DMS 273 treated with DMSO at 0.1 percent for 48 hours (cell line): ENCODE results near the gene CTSE.

ENCODE experiments used
- DNase-seq: peaks from one replicate; lab custom pipeline; 2025; lab: John Stamatoyannopoulos, UW

The CTSE gene

GRCh38 chr1:205991237-205991636, 32.5 kb downstream of the CTSE start:
- no peak for DNase-seq

DNA sequence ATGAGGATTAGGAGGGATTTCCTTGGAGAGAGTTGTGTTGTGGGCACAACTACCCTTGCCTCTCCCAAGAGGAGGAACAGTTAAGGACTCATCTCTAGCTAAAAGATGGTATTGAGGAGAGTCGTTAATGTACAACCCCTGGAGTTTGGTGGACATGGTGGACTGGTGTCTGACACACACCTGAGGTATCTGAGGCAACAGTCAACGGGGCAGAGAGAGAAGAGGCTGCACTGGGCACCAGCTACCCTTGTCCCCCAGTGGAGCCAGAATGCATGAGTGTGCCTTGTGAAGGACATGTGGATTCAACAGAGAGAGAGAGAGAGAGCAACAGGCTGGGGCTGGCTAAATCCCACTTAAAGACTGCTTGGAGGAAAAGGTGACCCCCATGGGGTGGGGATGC, 33.5 kb downstream of the CTSE start:
- no peak for DNase-seq

DNA sequence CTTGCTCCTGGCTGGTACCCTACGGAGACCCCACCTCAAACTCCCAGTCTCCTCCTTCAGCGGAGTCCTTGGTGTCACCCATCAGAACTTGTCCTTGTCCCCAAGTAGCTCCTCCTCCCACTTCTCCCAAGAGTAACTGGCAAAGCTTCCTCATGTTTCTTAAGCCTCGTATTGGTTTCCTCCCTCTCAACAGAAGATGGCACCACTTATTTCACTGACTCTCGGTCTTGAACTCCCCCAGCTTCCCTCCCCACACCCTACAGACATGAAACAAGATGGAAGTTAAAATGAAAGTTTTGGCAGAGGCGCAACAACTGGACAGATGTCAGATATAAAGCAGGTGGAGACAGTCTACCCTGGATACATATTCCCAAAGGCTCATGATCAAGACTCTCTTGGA, 33.9 kb downstream of the CTSE start:
- DNase-seq, result no peak

GRCh38 chr1:205988585-205988995, 35.1 kb downstream of the CTSE start:
- DNase-seq, result no peak

DNA sequence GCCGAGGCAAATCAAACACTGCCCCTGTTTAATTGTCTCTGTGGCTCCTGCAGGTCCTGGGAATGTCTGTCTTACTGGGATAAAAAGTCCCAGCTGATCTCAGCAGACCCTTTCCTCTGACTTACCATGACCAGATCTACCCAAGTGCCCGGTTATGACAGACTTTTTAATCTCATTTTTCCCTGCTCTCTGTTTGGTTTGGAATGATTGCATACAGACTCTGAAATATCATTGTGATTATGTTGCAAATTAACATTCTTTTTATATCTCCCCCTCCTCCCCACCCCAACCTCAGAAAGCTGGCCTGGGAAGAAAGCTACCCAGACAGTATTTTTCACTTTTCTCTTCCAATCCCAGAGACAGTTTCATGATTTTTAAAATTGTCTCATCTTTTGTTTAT, 36.8 kb downstream of the CTSE start:
- DNase-seq, result no peak

DNA sequence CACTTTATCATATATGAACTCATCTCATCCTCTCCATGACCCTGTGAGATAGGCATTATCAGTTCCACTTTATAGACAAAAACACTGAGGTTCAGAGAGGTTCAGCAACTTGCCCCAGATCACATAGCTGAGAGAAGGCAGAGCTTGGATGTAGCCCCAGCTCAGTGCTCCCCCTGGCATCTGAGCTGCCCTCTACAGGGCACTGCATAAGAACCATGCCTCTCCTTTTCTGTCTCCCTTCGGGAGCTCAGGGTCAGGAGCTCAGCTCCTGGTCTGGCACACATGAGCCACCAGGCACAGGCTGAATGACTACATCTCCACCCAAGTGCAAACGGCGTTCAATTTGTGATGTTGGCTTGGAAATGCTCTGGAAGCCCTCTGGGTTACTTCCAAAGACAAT, 37.4 kb downstream of the CTSE start:
- DNase-seq, result no peak

- DNase-seq, result no peak
These were observed 38.2 kb downstream of the CTSE start for GRCh38 chr1:205985330-205986005.

DNA sequence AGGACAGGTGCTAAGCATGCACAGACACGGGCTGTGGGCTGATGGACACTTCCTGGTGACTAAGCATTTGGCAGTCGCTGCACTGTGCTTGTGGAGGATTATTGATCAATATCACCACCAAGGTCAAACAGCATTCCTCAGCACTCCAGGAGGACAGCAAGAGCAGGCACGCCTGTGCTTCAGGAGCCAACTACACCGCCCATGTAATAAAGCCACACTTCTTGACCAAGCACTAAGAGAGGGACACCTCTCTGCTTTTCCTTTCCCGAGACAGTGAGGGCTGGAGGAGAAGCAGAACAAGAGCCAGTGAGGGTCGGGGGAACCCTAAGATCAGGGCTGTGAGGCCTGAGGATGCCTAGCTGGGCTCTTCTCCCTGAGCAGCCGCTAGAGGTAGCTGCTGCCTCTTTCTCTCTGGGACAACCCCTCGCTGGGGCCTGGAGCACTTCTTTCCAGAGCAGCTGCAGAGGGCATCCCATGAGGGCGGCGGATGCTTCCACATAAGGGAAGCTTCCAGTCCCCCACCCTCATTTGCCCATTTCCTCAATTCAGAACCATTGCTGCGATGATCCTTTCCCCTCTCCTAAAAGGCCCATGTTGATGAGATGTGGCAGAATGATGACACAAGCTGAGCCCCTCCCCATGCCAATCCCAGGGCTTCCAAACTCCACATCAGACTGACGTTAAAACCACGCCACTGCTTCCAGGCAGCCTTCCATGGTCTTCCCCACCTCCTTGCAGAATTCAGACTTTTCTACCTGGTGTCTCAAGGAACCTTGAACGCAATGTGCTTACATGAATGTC, 39.6 kb downstream of the CTSE start:
- no peak for DNase-seq

DNA sequence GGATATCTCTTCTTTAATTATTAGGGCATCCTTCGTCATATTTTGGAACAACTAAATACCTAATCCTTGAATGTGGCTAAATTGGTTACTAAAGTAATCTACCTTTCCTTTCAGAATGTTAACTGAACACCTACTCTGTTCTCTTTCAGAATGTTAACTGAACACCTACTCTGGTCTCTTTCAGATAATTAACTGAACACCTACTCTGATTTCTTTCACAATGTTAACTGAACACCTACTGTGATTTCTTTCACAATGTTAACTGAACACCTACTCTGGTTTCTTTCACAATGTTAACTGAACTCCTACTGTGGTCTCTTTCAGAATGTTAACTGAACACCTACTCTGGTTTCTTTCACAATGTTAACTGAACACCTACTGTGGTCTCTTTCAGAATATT, 42.4 kb downstream of the CTSE start:
- DNase-seq, result no peak

- DNase-seq, result no peak
These were observed 43.3 kb downstream of the CTSE start for GRCh38 chr1:205980237-205980870.

- DNase-seq, result no peak
These were observed 44.4 kb downstream of the CTSE start for GRCh38 chr1:205979301-205979700.

DNA sequence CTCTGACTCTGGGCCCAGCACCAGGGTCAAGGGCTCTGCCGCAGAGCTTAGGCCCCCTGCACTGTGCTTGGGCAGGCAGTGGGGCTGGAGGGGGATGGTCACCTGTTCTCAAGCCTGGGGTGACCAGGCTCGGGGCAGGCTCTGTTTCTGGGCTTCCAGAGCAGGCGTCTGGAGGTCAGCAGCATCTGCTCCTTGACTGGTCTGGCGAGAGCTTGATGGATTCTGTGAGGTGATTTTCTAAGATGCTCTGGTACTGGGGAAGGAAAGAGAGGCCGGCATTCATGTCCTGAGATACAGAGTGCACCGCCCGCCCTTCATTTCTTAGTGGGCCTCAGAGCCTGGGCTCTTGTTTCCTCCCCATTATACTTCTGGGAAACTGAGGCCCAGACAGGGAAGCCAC, 45.0 kb downstream of the CTSE start:
- DNase-seq, result no peak

DNA sequence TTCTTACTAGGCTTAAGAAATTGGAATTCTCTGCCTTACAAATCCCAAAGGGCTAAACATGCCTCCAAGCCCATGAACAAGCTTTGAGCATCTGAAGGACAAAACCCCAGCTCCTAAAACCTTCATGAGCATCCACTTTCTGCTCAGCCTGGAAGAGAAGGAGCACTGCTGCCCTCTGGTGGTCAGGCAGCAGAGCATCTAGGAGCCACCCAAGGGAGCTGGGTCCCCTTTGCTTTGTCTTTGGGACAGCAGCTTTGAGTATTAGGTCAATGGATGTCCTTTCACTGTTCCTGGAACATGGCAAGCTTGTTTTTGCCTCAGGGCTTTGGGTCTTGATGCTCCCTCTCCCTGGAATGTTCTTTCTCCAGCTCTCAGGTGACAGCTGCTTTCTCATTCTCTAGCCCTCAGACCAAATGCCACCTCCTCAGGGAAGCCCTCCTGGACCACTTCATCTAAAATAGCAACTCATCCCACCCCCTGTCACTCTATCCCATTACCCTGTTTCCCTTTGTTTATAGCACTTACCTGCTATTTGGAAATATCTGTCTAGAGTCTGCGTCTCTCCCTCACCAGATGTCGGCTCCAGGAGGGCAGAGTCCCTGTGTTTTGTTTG, 46.2 kb downstream of the CTSE start:
- peak; percentile 32 for DNase-seq

DNA sequence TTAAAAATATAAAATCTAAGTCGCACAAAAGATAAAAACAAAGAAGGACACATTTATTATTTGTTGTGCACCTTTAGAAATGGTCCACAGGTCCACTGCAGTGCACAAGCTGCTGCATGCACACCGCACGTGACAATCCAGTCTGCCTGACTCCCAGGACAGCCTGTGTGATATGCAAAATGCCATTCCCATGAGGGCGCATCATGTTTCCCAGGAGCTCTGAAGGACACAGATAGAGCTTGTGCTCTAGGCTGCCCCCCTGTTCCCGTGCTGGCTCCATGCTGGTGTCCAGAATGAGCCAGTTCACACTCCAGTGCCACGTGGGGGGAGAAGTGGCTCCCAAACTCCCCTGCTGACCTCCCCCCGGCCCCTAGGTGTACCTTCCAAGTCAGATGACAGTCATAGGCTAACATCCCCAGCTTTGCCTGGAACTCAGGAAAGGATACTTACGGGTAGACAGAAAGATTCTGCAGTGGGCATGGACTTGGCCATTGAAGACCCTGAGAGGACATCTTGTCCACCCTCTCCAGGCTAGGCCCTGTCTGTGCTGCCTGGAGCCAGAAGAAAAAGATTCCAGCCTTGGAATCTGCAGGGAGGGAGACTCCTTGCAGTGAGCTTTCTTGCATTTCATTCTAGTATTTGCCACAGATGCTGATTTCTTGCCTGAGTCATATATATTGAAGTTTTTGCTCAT, 46.8 kb downstream of the CTSE start:
- peak; percentile 66 for DNase-seq

DNA sequence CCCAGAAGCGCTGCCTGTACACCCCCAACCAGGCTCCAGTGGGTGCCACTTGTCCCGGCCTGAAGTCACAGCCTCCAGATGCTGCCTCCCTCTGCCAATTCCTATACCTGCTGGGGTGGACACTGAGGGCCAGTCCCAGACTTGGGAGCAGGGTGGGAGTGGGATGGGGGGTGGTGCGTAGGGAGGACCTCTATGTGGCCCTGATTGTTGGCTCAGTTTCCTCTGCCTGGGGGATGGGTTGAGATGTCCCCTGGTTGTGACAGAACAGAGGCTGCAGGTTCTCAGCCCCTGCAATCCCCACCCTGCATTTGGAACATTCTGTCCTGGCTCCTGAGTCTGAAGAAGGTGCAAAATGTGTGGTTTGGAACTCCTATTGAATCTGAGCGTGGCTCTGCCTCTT, 47.7 kb downstream of the CTSE start:
- DNase-seq, result no peak

GRCh38 chr1:205975387-205975998, 48.2 kb downstream of the CTSE start:
- no peak for DNase-seq

GRCh38 chr1:205974712-205975111, 49.0 kb downstream of the CTSE start:
- no peak for DNase-seq

DNA sequence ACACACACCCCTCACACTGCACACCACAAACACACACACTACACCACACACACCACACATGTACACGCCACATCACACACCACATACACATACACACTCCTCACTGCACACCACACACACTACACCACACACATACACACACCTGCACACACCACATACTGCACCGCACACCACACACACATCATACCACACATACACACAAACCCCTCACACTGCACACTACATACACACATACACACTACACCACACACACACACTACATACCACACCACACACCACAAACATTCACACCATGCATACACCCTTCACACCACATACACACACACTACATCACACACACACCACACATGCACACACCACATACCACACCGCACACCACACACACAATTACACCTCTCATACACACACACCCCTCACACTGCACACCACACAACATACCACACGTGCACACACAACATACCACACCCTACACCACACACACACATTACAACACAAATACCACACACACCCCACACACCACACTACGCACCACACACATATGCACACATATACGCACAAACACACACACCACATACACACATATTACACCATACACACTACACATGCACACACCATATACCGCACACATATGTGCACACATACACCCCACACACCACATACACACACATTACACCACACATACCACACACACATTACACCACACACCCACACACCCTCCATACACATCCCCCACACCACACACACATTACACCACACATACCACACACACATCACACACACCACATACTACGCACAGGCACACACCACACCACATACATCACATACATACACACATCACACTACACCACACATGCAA, 50.1 kb downstream of the CTSE start:
- no peak for DNase-seq

DNA sequence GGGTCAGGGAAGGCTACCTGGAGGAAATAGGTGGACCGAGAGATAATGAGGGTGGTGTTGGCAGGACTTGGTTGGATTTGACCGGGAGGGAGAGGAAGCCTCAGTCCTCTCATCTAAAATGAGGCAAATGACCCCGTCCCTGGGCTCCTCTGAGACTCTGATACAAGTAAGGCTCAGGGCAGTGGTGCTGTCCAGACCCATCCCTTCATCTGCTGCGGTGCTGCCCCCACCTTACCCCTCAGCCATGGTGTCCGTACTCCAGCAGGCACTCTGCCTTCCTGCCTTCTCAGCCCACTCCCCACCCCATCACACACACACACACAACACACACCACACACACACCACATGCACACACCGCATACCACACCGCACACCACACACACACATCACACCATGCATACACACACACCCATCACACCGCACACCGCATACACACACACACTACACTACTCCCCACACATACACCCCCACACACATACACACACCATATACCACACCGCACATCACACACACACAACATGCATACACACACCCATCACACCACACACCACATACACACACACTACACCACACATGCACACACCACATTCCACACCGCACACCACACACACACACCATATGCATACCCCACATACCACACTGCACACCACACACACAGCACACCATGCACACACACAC, 51.1 kb downstream of the CTSE start:
- no peak for DNase-seq

DNA sequence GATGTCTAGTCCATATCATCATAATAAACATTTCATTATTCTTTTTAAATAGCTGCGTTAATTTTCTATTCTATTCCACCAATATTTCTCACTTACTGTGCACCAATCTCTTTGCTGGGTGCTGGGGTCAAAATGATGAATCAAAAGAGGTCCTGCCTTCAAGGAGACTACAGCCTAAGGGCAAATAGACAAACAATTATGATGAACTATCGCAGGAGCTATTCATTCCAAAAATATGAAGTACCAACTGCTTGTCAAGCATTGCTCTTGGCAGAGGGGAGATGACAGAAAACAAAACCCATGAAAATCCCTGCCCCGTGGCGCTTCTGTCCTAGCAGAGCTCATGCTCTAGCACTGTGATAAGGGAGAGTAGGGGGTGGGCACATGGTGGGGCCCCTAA, 51.6 kb downstream of the CTSE start:
- no peak for DNase-seq
